OCI-LY1 (cell line): ENCODE results near the gene UPF2.

Experiments
- CTCF ChIP-seq: fragments of 200-600 bp; sonication (generic), shearing (Covaris generic); IDR thresholded peaks from 2 replicates; pipeline ENCODE4 v1.5.1; 2017; ENCODE audit warnings: mild to moderate bottlenecking, antibody characterized with exemption, low read length, moderate library complexity, mixed read lengths
- EZH2 ChIP-seq: fragments of 200-600 bp; sonication (generic), shearing (Covaris generic); IDR thresholded peaks from 2 replicates; pipeline ENCODE4 v1.8.0; 2017; ENCODE audit warnings: borderline replicate concordance, mixed run types, mild to moderate bottlenecking, antibody characterized with exemption, low read length, moderate library complexity, mixed read lengths

- TF ChIP-seq CTCF, result no peak
- no peak for TF ChIP-seq EZH2
These were observed 160.9 kb downstream of the UPF2 start for GRCh38 chr10:11881477-11882417.
